ENCODE measurements around the gene WRAP73.

The WRAP73 gene

DNA sequence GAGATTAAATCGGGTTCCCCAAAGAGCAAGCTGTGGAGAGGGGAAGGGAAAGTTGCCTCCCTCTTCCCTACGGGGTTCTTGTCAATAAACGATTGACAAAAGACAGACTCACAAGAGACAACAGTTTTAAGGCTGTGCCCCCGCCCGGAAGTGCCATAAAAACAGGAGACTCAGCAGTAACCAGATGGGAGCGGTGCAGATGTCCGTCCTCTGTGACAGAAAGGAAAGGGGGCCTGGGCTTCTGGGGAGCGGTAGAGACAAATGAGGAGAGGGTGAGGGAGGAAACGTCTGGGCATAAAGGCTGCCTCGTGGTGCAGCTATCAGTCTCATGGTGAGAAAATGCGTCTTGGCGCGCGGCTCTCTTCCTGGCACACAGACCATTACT is 8.3 kb upstream of the WRAP73 start:
- TF ChIP-seq Cebpa-rat (IDR thresholded peaks at IDR 0.05), result no peak
- Histone ChIP-seq H3K9ac (no peak overlapping the region), H4K20me1 (no peaks in the 10 kb centered on the region), H3K36me3 (no peaks in the 10 kb centered on the region), H3K27ac (no peak overlapping the region), H3K4me2 (no peak overlapping the region), H3K4me1 (0 out of 2 replicates have a peak, but pooled peaks cover 6% of the 10 kb centered on the region), H3K27me3 (peaks cover 42% of the 10 kb centered on the region), H3K9me3 (no peaks in the 10 kb centered on the region), H3K4me3 (no peak overlapping the region)

DNA sequence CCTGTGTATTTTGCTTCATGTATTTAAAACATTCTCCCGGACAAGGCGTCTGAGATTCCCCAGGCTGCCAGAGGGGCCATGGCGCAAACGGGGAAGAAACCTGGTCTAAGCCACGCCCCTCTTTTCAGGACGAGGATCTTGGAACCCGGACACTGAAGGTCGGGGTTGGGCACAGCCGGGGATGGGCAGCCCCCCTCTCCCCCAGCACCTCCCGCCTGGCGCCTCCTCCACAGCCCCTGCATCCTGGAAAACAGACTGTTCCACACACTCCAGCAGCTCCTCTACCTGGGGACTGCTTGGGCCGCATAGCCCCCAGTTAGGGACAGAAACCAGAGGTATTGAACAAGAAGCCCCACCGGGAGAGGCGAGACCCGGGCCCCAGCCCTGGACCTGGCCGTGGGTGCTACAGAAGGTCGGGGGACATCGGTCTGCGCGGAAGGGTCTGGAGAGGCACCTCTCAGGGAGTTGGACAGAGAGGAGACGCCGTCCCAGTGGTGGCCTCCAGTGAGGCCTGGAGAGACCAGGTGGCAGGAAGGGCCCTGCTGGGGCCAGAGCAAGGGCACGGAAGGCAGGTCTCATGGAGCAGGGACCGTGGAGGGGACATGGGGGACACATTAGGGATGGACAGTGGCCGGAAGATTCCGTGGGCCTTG is 7.8 kb upstream of the WRAP73 start:
- Histone ChIP-seq H3K27ac (no peak overlapping the region), H3K36me3 (no peaks in the 10 kb centered on the region), H3K9ac (no peak overlapping the region), H3K4me2 (no peak overlapping the region), H3K27me3 (peaks cover 47% of the 10 kb centered on the region), H3K4me1 (0 out of 2 replicates have a peak, but pooled peaks cover 6% of the 10 kb centered on the region), H3K9me3 (no peaks in the 10 kb centered on the region), H3K4me3 (no peak overlapping the region), H4K20me1 (no peaks in the 10 kb centered on the region)
- TF ChIP-seq Cebpa-rat (IDR thresholded peaks at IDR 0.05), result no peak

DNA sequence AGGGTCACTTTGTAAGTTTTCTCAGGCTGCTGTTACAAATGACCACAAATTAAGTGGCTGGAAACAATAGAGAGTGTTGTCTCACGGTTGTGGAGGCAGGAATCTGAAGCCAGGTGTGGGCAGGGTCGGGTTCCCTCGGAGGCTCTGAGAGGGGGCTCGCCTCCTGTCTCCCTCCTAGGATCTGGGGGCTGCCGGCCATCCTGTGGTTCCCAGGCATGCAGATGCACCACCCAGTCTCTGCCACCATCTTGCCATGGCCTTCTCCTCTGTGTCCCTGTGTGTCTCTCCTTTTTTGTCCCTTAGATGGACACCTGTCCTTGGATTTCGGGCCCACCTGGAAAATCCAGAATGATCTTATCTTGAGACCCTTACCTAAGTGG is 7.2 kb upstream of the WRAP73 start:
- Histone ChIP-seq H3K27ac (no peak overlapping the region), H3K9ac (no peak overlapping the region)

DNA sequence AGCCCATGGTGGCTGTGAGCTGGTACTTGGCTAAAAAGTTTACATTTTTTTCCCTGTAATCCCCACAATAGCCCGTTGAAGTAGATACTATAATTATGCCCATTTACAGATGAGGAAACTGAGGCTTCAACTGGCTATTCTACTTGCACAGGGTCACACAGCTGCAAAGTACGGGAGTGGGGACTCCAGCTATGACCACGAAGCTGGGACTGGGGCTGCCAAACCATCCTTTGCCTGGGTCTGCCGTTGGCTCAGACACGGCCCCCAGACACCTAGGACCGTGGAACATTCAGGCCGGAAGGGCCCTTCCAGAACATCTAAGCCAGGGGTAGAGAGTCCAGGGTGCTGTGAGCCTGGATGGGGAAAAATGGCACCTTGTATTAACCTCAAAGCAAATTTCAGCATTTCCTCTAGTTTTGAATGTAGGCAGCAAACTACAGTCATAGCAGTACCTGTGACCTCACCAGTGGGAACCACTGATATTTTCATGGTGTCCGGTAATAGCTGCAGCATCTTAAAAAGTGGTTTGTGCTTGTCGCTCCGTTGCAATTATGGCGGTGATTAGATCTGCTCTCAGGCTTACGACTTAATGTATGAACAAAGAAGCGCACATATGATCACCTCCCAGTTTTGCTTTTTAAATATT is 6.7 kb upstream of the WRAP73 start:
- Histone ChIP-seq H3K4me3 (no peak overlapping the region), H3K4me1 (0 out of 2 replicates have a peak, but pooled peaks cover 6% of the 10 kb centered on the region), H3K27me3 (peaks cover 58% of the 10 kb centered on the region), H3K27ac (no peak overlapping the region), H3K9ac (no peak overlapping the region), H3K9me3 (peaks cover 1% of the 10 kb centered on the region; the same call in 1 of the 2 replicates), H4K20me1 (no peaks in the 10 kb centered on the region), H3K4me2 (no peak overlapping the region), H3K36me3 (no peaks in the 10 kb centered on the region)
- TF ChIP-seq Cebpa-rat (IDR thresholded peaks at IDR 0.05), result no peak

More for the DNA sequence above, 7.2 kb upstream of the WRAP73 start:
- Histone ChIP-seq H3K27me3 (peaks cover 53% of the 10 kb centered on the region), H4K20me1 (no peaks in the 10 kb centered on the region), H3K4me1 (0 out of 2 replicates have a peak, but pooled peaks cover 6% of the 10 kb centered on the region), H3K4me2 (no peak overlapping the region), H3K36me3 (no peaks in the 10 kb centered on the region), H3K9me3 (no peaks in the 10 kb centered on the region; the same call in 1 of the 2 replicates), H3K4me3 (no peak overlapping the region)
- no peak for TF ChIP-seq Cebpa-rat (IDR thresholded peaks at IDR 0.05)

DNA sequence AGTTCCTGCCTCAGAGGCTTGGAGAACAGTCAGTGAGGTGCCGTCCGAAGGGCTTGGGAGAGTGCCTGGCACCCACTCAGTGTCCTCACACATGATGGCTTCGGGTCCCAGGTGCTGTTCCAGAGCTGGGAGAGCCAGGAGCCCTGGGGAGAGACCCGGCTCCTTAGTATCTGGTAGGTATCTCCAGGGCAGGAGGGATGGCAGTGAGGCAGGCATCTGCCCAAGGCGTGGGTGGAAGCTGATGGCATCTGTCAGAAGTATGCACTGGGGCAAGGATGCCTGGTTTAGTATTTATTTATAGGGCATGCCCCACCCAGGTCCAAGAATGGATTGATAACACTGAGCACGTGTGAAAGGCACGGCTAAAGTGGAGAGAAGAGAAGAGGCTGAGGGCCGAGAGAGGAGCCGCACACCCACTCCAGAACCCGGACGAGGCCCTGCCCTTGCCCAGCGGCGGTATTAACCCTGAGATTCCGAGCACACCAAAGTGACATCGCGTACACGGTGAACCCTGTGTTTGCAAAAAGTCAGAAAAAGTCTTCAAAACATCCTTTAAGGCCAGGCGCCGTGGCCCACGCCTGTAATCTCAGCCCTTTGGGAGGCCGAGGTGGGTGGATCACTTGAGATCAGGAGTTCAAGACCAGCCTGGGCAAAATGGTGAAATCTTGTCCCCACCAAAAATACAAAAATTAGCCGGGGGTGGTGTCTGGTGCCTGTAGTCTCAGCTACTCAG is 4.8 kb upstream of the WRAP73 start:
- Histone ChIP-seq H3K4me3 (no peak overlapping the region), H3K36me3 (no peaks in the 10 kb centered on the region), H3K27ac (no peak overlapping the region), H3K9ac (no peak overlapping the region), H3K4me1 (peaks cover 6% of the 10 kb centered on the region; the same call in 1 of the 2 replicates), H3K27me3 (peaks cover 71% of the 10 kb centered on the region), H3K4me2 (no peak overlapping the region), H4K20me1 (no peaks in the 10 kb centered on the region), H3K9me3 (peaks cover 15% of the 10 kb centered on the region; the same call in 1 of the 2 replicates)
- TF ChIP-seq Cebpa-rat (IDR thresholded peaks at IDR 0.05), result no peak

DNA sequence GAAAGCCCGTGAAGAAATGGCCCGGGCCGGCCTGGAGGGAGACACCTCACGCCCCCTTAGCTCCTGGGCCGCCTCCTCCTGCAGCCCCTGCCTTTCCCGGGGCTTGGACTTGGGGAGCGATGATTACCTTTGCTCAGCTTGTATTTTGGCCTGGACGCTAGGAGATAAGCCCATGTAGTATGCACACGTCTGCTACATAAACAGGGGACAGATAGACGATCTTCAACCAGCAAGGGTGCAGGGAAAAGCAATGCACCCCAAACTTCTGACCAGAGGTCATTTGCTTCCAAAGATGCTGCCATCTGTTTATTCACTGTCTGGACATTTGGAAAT is 3.3 kb upstream of the WRAP73 start:
- Histone ChIP-seq H3K9me3 (peaks cover 15% of the 10 kb centered on the region; the same call in 1 of the 2 replicates), H4K20me1 (no peaks in the 10 kb centered on the region), H3K27me3 (peaks cover 71% of the 10 kb centered on the region), H3K9ac (no peak overlapping the region), H3K36me3 (no peaks in the 10 kb centered on the region), H3K4me3 (no peak overlapping the region), H3K4me1 (peaks cover 19% of the 10 kb centered on the region), H3K4me2 (no peak overlapping the region), H3K27ac (no peak overlapping the region)
- TF ChIP-seq Cebpa-rat (IDR thresholded peaks at IDR 0.05), result no peak

DNA sequence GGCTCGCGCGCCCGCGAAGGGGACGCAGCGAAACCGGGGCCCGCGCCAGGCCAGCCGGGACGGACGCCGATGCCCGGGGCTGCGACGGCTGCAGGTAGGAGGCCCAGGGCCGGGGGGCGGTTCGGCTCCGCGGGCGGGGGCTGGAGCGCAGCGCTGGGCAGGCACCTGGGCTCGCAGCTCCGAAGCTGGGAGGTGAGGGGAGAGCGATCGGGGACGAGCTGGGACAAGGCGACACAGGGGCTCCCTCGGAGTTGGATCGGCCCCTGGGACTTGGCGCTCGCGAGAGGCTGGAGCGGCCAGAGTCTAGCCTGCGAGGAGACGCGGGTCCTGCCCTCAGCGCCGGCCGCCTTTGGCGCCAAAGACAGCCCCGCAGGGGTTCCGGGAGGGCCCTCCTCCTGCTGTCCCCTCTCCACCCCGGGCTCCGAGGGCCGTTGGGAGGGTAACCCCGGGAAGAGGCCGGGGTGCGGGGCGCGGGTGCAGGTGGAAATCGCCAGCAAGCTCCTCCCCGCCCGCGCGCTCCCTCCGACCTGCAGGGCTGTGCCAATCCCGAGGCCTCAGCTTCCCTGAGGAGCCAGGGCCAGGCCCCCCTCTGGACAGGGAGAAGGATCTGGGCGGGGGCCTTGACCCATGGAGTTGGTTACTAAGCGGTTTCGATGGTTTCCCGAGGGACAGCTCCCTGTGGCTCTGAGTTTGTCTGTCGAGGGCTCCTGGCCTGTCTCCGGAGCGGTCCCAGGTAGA is 2.8 kb upstream of the WRAP73 start:
- Histone ChIP-seq H3K4me2 (no peak overlapping the region), H4K20me1 (no peaks in the 10 kb centered on the region), H3K9ac (no peak overlapping the region), H3K9me3 (peaks cover 15% of the 10 kb centered on the region; the same call in 1 of the 2 replicates), H3K27me3 (peaks cover 67% of the 10 kb centered on the region), H3K4me3 (no peak overlapping the region), H3K36me3 (0 out of 2 replicates have a peak, but pooled peaks cover 2% of the 10 kb centered on the region), H3K4me1 (peaks cover 25% of the 10 kb centered on the region), H3K27ac (no peak overlapping the region)
- no peak for TF ChIP-seq Cebpa-rat (IDR thresholded peaks at IDR 0.05)

DNA sequence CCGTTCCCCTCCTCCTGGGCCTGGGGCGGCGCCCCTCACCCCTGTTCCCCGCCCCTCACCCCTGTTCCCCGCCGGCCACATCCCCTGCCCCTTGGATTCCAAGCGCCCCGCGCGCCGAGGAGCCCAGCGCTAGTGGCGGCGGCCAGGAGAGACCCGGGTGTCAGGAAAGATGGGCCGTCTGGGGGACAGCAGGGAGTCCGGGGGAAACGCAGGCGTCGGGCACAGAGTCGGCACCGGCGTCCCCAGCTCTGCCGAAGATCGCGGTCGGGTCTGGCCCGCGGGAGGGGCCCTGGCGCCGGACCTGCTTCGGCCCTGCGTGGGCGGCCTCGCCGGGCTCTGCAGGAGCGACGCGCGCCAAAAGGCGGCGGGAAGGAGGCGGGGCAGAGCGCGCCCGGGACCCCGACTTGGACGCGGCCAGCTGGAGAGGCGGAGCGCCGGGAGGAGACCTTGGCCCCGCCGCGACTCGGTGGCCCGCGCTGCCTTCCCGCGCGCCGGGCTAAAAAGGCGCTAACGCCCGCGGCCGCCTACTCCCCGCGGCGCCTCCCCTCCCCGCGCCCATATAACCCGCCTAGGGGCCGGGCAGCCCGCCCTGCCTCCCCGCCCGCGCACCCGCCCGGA is 2.1 kb upstream of the WRAP73 start, which contains the start of gene TP73:
Gene TP73, plus strand, starts transcription at position 587 of the 618 bp plus-strand sequence. CDS start 29,850 bp downstream, outside the sequence.
- Histone ChIP-seq H3K4me2 (no peak within 1 kb of the TSS), H3K4me1 (peaks cover 31% of the 10 kb centered on the region), H3K4me3 (no peak within 1 kb of the TSS), H3K9ac (no peak within 1 kb of the TSS), H3K9me3 (peaks cover 15% of the 10 kb centered on the region; the same call in 1 of the 2 replicates), H3K27ac (no peak within 1 kb of the TSS), H4K20me1 (no peaks in the 10 kb centered on the region; the same call in 1 of the 2 replicates), H3K36me3 (peaks cover 9% of the 10 kb centered on the region), H3K27me3 (peaks cover 62% of the 10 kb centered on the region)
- no peak for TF ChIP-seq Cebpa-rat (IDR thresholded peaks at IDR 0.05)
